GM12878 (cell line): ENCODE measurements around the gene CSNK1G3. TPM values are rescaled to one million over a fixed set of nuclear protein-coding genes. Genes with fewer than 3 reads are reported as not detected.

Source experiments
- ATAC-seq: fragments of 200-7000 bp; cut with Tn5 transposase; 3 replicates; pipeline ENCODE4 v1.9.1; 2020; ENCODE audit warnings: mild to moderate bottlenecking, moderate library complexity
- BruUV-seq: library from RNA; stranded (reverse); fragments of 400-500 nt; replicated peaks from 2 replicates; lab custom pipeline; 2021; lab: Mats Ljungman, UMichigan
- CTCF ChIA-PET: fragments of 300-600 bp; sonication (Branson Sonifier 250); formaldehyde crosslinking; extraction: SDS; loops from one replicate; lab custom pipeline; 2021; ENCODE audit warnings: inconsistent platforms; lab: Yijun Ruan, JAX
- POLR2A ChIA-PET: fragments of 350-600 bp; formaldehyde crosslinking; extraction: SDS; loops from one replicate; lab custom pipeline; 2021; ENCODE audit warnings: inconsistent platforms; lab: Charles Lee
- RAD21 ChIA-PET: fragments of 300-600 bp; sonication (Branson Sonifier 250); formaldehyde crosslinking; loops from one replicate; lab custom pipeline; 2023; ENCODE audit warnings: antibody characterized with exemption; ENCODE audit not compliant: unreplicated experiment; lab: Charles Lee
- SMC1A ChIA-PET: fragments of 300-600 bp; sonication (Branson Sonifier 250); formaldehyde crosslinking; loops from one replicate; lab custom pipeline; 2023; ENCODE audit not compliant: unreplicated experiment, uncharacterized antibody; lab: Charles Lee
- DNase-seq: peaks from one replicate; pipeline ENCODE4 v3.0.0-alpha.2; 2011; ENCODE audit warnings: low read depth, low spot score
- FAIRE-seq: peaks from 3 replicates; lab custom pipeline; 2011; peaks lifted over from hg19 to GRCh38; lab: Jason Lieb, UNC
- H2AFZ ChIP-seq: 2 replicates; pipeline ENCODE4 v1.6.0; 2011; ENCODE audit warnings: low read depth, low read length, control low read depth; ENCODE audit not compliant: control insufficient read depth
- H3K27ac ChIP-seq: 2 replicates; pipeline ENCODE4 v1.5.1; 2011; ENCODE audit warnings: control low read depth; ENCODE audit not compliant: control insufficient read depth, insufficient read depth
- H3K27me3 ChIP-seq, 2 experiments: replicated peaks in 1 of 2; 2 replicates each; pipeline versions ENCODE4 v1.6.0 to v1.6.1; 2011; ENCODE audit warnings: low read length in 1 of 2; ENCODE audit not compliant: control insufficient read depth in 2 of 2, insufficient read depth in 2 of 2
- H3K36me3 ChIP-seq, 2 experiments: 2 replicates each; pipeline ENCODE4 v1.5.1; 2011; ENCODE audit warnings: low read length in 1 of 2; ENCODE audit not compliant: control insufficient read depth in 2 of 2, insufficient read depth in 2 of 2
- H3K4me1 ChIP-seq: 2 replicates; pipeline ENCODE4 v1.6.1; 2011; ENCODE audit warnings: mild to moderate bottlenecking, low read length, moderate library complexity, mixed read lengths; ENCODE audit not compliant: control insufficient read depth, insufficient read depth
- H3K4me2 ChIP-seq: 2 replicates; pipeline ENCODE4 v1.6.0; 2011; ENCODE audit warnings: control low read depth; ENCODE audit not compliant: control insufficient read depth, insufficient read depth
- H3K4me3 ChIP-seq: fragments of 200-600 bp; sonication (generic); 2 replicates; pipeline ENCODE4 v1.5.1; 2016
- H3K79me2 ChIP-seq: 2 replicates; pipeline ENCODE4 v1.6.0; 2011; ENCODE audit warnings: low read length; ENCODE audit not compliant: control insufficient read depth, insufficient read depth
- H3K9ac ChIP-seq: 2 replicates; pipeline ENCODE4 v1.8.0; 2011; ENCODE audit warnings: low read length, control low read depth, mixed read lengths; ENCODE audit not compliant: control insufficient read depth, insufficient read depth
- H3K9me3 ChIP-seq: replicated peaks from 3 replicates; pipeline ENCODE4 v1.5.1; 2011; ENCODE audit warnings: mild to moderate bottlenecking, low read length; ENCODE audit not compliant: control insufficient read depth, insufficient read depth
- H4K20me1 ChIP-seq: 2 replicates; pipeline ENCODE4 v1.6.0; 2011; ENCODE audit not compliant: control insufficient read depth, insufficient read depth
- CBX5 ChIP-seq: sonication (generic); IDR thresholded peaks from 2 replicates; pipeline ENCODE4 v1.6.1; 2016; ENCODE audit warnings: low read depth, moderate library complexity, mild to moderate bottlenecking, inconsistent platforms
- CHD4 ChIP-seq: fragments of 200-600 bp; sonication (generic); IDR thresholded peaks from 2 replicates; pipeline ENCODE4 v1.6.1; 2016; ENCODE audit warnings: mild to moderate bottlenecking
- CREB1 ChIP-seq: IDR thresholded peaks from 2 replicates; pipeline ENCODE4 v1.6.1; 2012; ENCODE audit warnings: low read depth, mild to moderate bottlenecking, inconsistent platforms
- FOXK2 ChIP-seq: fragments of 450-650 bp; IDR thresholded peaks from 2 replicates; pipeline ENCODE4 v1.6.1; 2017; ENCODE audit warnings: mild to moderate bottlenecking, moderate library complexity
- RCOR1 ChIP-seq: conservative IDR thresholded peaks from 2 replicates; pipeline ENCODE4 v1.6.1; 2012; ENCODE audit warnings: low read depth, low read length, improper control_type of control experiment
- SMARCA5 ChIP-seq: fragments of 450-650 bp; IDR thresholded peaks from 2 replicates; pipeline ENCODE4 v1.6.1; 2017; ENCODE audit warnings: mild to moderate bottlenecking
- ZNF274 ChIP-seq: IDR thresholded peaks from one replicate; pipeline ENCODE4 v1.8.0; 2011; ENCODE audit not compliant: insufficient read length, insufficient read depth
- WGBS: methylation state at CpG from one replicate; pipeline ENCODE4 v1.1.6; 2016; ENCODE audit warnings: low lambda C conversion rate; ENCODE audit not compliant: insufficient replicate concordance, insufficient coverage; ENCODE audit errors: missing lambda C conversion rate; 5-methylcytosine and 5-hydroxymethylcytosine counted together
- in situ Hi-C: fragments of 300-500 bp; cut with MboI; formaldehyde crosslinking; loops from 9 replicates; pipeline ENCODE4 v1.14.3; 2018; ENCODE audit warnings: mixed read lengths
- intact Hi-C: fragments of 100-400 bp; cut with micrococcal nuclease; formaldehyde crosslinking; loops from one replicate; pipeline ENCODE4 v1.14.2; 2022; ENCODE audit not compliant: unreplicated experiment
- polyA plus RNA-seq, 11 experiments: library from polyadenylated mRNA; depleted of rRNA in 4 of 11; unstranded in 6 of 11; stranded (reverse) in 5 of 11; fragments of >200 nt; fragmentation: Nextera tagmentation in 4 of 11; fragmentation: Illumina TruSeq in 1 of 11; extraction: Ambion mirVana in 4 of 11; extraction: Trizol in 1 of 11; gene quantifications; 1 replicate in 1 of 11; 2 replicates in 10 of 11; pipeline versions ENCODE4 v1.2.1 to v1.2.3, GENCODE V29; 2011 to 2016; ENCODE audit warnings: inconsistent platforms in 2 of 11, missing spikeins in 2 of 11, low read depth in 1 of 11
- total RNA-seq, 4 experiments: library from RNA; depleted of rRNA in 3 of 4; stranded (reverse); fragments of >200 nt in 3 of 4; fragmentation: Illumina TruSeq in 1 of 4; extraction: Trizol in 1 of 4; gene quantifications; 2 replicates each; pipeline versions ENCODE4 v1.2.1 to v1.2.3, GENCODE V29; 2013 to 2021
- TF ChIP-seq, protein P1 (sequence below): fragments of 450-650 bp; formaldehyde crosslinking; IDR thresholded peaks from 2 replicates; pipeline ENCODE4 v1.4.0; 2022; ENCODE audit warnings: mild to moderate bottlenecking, moderate library complexity
- TF ChIP-seq, protein P2 (sequence below): fragments of 450-650 bp; IDR thresholded peaks from 2 replicates; pipeline ENCODE4 v1.6.1; 2017; ENCODE audit warnings: mild to moderate bottlenecking, low read depth, inconsistent platforms; ENCODE audit not compliant: poor library complexity, severe bottlenecking
- TF ChIP-seq, protein P3 (sequence below): IDR thresholded peaks from 2 replicates; pipeline ENCODE4 v1.6.1; 2011; ENCODE audit warnings: low read depth, mild to moderate bottlenecking, low read length, moderate library complexity, borderline replicate concordance; ENCODE audit errors: extremely low read depth

CSNK1G3 gene
- total and polyA plus RNA-seq, 10 of the 15 experiments (the other 5 are each of a cell fraction or from before 2014, with no cell fraction given), result 7.4 to 24.1 (median 17.9) TPM

DNA sequence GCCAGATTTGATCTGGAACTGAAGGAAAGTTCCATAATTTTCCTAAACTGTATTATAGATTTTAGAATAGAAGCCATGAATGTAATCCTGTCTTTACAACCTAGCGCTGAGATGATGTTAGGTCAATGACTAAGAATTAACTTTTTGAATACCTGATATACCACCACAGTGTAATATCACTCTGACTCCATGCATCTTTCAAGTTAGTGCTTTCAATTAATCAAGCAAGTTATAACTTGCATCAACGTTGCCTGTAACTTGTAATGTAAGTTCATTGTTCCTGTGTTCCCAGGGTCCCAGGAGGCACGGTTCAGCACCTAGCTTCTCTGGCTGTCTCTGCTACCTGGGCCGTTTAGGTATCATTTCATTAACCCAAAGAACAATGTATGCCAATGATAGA is 139.3 kb downstream of the CSNK1G3 start (continued):
- TF ChIP-seq, protein P1, sequence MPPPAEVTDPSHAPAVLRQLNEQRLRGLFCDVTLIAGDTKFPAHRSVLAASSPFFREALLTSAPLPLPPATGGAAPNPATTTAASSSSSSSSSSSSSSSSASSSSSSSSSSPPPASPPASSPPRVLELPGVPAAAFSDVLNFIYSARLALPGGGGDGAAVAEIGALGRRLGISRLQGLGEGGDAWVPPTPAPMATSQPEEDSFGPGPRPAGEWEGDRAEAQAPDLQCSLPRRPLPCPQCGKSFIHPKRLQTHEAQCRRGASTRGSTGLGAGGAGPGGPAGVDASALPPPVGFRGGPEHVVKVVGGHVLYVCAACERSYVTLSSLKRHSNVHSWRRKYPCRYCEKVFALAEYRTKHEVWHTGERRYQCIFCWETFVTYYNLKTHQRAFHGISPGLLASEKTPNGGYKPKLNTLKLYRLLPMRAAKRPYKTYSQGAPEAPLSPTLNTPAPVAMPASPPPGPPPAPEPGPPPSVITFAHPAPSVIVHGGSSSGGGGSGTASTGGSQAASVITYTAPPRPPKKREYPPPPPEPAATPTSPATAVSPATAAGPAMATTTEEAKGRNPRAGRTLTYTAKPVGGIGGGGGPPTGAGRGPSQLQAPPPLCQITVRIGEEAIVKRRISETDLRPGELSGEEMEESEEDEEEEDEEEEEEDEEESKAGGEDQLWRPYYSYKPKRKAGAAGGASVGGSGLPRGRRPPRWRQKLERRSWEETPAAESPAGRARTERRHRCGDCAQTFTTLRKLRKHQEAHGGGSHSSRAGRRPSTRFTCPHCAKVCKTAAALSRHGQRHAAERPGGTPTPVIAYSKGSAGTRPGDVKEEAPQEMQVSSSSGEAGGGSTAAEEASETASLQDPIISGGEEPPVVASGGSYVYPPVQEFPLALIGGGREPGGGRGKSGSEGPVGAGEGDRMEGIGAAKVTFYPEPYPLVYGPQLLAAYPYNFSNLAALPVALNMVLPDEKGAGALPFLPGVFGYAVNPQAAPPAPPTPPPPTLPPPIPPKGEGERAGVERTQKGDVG (CRISPR knock-in tag), result no peak
- no peak for TF ChIP-seq ZNF274
- no peak for TF ChIP-seq CHD4
- no peak for TF ChIP-seq CREB1
- TF ChIP-seq, all 136 proteins: peak for 0

DNA sequence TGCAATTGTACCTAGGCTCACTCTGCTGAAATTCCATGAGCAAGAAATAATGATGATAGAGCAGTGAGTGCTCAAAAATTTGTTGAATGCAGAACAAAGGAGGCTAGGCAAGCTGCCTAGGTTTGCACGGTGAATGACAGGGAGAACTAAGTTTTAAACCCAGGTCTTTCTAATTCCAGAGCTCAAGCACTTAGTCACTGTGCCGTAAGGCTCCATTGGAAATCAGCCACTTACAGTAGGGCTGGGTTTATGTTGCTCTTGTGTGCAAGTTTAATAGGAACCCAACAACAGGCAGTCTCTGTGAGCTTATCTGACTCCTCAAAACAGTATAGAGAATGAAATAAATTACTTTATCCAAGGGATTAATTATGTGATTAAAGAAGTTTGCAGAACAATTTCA is 147.0 kb downstream of the CSNK1G3 start:
- DNase-seq, result no peak
- RAD21 ChIA-PET, result no interaction called here
- WGBS, result 81% methylated on average over 2 of the region's 2 CpGs
- H3K4me3 ChIP-seq, result no peak overlapping the region
- H3K4me1 ChIP-seq, result no peaks in the 10 kb centered on the region
- no peaks in the 10 kb centered on the region for H3K9me3 ChIP-seq
- no peak for TF ChIP-seq SMARCA5
- TF ChIP-seq, protein P2, sequence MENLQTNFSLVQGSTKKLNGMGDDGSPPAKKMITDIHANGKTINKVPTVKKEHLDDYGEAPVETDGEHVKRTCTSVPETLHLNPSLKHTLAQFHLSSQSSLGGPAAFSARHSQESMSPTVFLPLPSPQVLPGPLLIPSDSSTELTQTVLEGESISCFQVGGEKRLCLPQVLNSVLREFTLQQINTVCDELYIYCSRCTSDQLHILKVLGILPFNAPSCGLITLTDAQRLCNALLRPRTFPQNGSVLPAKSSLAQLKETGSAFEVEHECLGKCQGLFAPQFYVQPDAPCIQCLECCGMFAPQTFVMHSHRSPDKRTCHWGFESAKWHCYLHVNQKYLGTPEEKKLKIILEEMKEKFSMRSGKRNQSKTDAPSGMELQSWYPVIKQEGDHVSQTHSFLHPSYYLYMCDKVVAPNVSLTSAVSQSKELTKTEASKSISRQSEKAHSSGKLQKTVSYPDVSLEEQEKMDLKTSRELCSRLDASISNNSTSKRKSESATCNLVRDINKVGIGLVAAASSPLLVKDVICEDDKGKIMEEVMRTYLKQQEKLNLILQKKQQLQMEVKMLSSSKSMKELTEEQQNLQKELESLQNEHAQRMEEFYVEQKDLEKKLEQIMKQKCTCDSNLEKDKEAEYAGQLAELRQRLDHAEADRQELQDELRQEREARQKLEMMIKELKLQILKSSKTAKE, result no peak
- TF ChIP-seq FOXK2, result no peak
- no peak for TF ChIP-seq RCOR1
- TF ChIP-seq, protein P3, sequence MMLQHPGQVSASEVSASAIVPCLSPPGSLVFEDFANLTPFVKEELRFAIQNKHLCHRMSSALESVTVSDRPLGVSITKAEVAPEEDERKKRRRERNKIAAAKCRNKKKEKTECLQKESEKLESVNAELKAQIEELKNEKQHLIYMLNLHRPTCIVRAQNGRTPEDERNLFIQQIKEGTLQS, result no peak
- no peak for TF ChIP-seq CBX5
- in situ Hi-C loops, result loop anchor here (25.0 kb wide), 1 partner anchor 1053 kb away; no protein-coding TSS in a partner anchor
- H3K4me2 ChIP-seq, result no peak overlapping the region
- no peaks in the 10 kb centered on the region; a peak in 2 of 4 replicates for H3K27me3 ChIP-seq
- no peaks in the 10 kb centered on the region for H3K36me3 ChIP-seq
- no TSS peak for BruUV-seq
- CTCF ChIA-PET, result interaction anchor here (1.5 kb wide), 1 partner anchor 8 kb away, joined by 5 read pairs; no protein-coding TSS in a partner anchor
- H3K27ac ChIP-seq, result no peak overlapping the region
- no peaks in the 10 kb centered on the region for H3K79me2 ChIP-seq
- no peak for FAIRE-seq
- no peak overlapping the region for H2AFZ ChIP-seq
- SMC1A ChIA-PET, result no interaction called here
- intact Hi-C loops, result no loop called here
- no peaks in the 10 kb centered on the region for H4K20me1 ChIP-seq
- ATAC-seq, result no peak
- no peak overlapping the region for H3K9ac ChIP-seq
- POLR2A ChIA-PET, result no interaction called here
